ENCODE measurements around the gene ADGRV1.
"Not testable (repeated sequence)": the region's sequence is repeated elsewhere in the genome, so short reads cannot be mapped to it uniquely, and the experiment has no call there.

ADGRV1 gene

GRCh38 chr5:90911169-90911568, 352.6 kb downstream of the ADGRV1 start:
- no peak for DNase-seq (ENCODE audit: low spot score)

- DNase-seq (ENCODE audit: low spot score), result no peak
These were observed 353.9 kb downstream of the ADGRV1 start for GRCh38 chr5:90912476-90912875.

- DNase-seq (ENCODE audit: low spot score), result no peak
These were observed 356.8 kb downstream of the ADGRV1 start for GRCh38 chr5:90915393-90915792.

GRCh38 chr5:90916947-90917800, 358.6 kb downstream of the ADGRV1 start:
- no peak for DNase-seq (ENCODE audit: low spot score)

- DNase-seq (ENCODE audit: low spot score), result no peak
These were observed 359.5 kb downstream of the ADGRV1 start for GRCh38 chr5:90917928-90918668.

- DNase-seq (ENCODE audit: low spot score), result no peak
These were observed 362.9 kb downstream of the ADGRV1 start for GRCh38 chr5:90921418-90921973.

- DNase-seq (ENCODE audit: low spot score), result not testable (repeated sequence)
These were observed 365.6 kb downstream of the ADGRV1 start for GRCh38 chr5:90924222-90924621.

GRCh38 chr5:90929013-90929839, 370.6 kb downstream of the ADGRV1 start:
- DNase-seq (ENCODE audit: low spot score), result not testable (repeated sequence)

GRCh38 chr5:90930062-90930461, 371.5 kb downstream of the ADGRV1 start:
- DNase-seq (ENCODE audit: low spot score), result no peak

- DNase-seq (ENCODE audit: low spot score), result no peak
These were observed 372.3 kb downstream of the ADGRV1 start for GRCh38 chr5:90930756-90931431.

GRCh38 chr5:90932052-90932699, 373.6 kb downstream of the ADGRV1 start:
- peak; percentile 72 for DNase-seq (ENCODE audit: low spot score)

GRCh38 chr5:90933298-90933697, 374.7 kb downstream of the ADGRV1 start:
- DNase-seq (ENCODE audit: low spot score), result no peak

- DNase-seq (ENCODE audit: low spot score), result no peak
These were observed 375.6 kb downstream of the ADGRV1 start for GRCh38 chr5:90934091-90934719.

GRCh38 chr5:90934738-90935137, 376.1 kb downstream of the ADGRV1 start:
- DNase-seq (ENCODE audit: low spot score), result no peak

GRCh38 chr5:90939211-90939610, 380.6 kb downstream of the ADGRV1 start:
- no peak for DNase-seq (ENCODE audit: low spot score)

GRCh38 chr5:90940227-90940995, 381.8 kb downstream of the ADGRV1 start:
- no peak for DNase-seq (ENCODE audit: low spot score)

GRCh38 chr5:90941002-90941720, 382.6 kb downstream of the ADGRV1 start:
- no peak for DNase-seq (ENCODE audit: low spot score)

- DNase-seq (ENCODE audit: low spot score), result no peak
These were observed 385.5 kb downstream of the ADGRV1 start for GRCh38 chr5:90944116-90944515.

- DNase-seq (ENCODE audit: low spot score), result no peak
These were observed 389.1 kb downstream of the ADGRV1 start for GRCh38 chr5:90947667-90948066.

Data from HuH-7 (cell line).